Gastroesophageal sphincter (tissue), 3 donors: Measurements from ENCODE around the gene PLCB1.

Experiments used
- CTCF ChIP-seq, 4 experiments: fragments of 200-600 bp in 2 of 4; fragments of 450-650 bp in 2 of 4; sonication (generic) in 1 of 4; IDR thresholded peaks; one replicate each; pipeline ENCODE4 v1.5.1; 2017 to 2019; ENCODE audit warnings: antibody characterized with exemption in 4 of 4, mild to moderate bottlenecking in 2 of 4, moderate library complexity in 2 of 4
- EP300 ChIP-seq: sonication (generic); formaldehyde crosslinking; IDR thresholded peaks from one replicate; pipeline ENCODE4 v1.6.1; 2017; ENCODE audit warnings: antibody characterized with exemption, mild to moderate bottlenecking
- POLR2A ChIP-seq, 2 donors: fragments of 450-650 bp; IDR thresholded peaks; one replicate each; pipeline ENCODE4 v1.6.1; 2017; ENCODE audit warnings: antibody characterized with exemption in 2 of 2, mild to moderate bottlenecking in 2 of 2, moderate library complexity in 1 of 2
- POLR2AphosphoS5 ChIP-seq: sonication (generic); formaldehyde crosslinking; IDR thresholded peaks from one replicate; pipeline ENCODE4 v1.6.1; 2017; ENCODE audit warnings: antibody characterized with exemption

GRCh38 chr20:8388141-8388540 is 256.1 kb downstream of the PLCB1 start:
- TF ChIP-seq POLR2AphosphoS5 = no peak
- TF ChIP-seq CTCF (IDR thresholded peaks at IDR 0.05) = no peak
- TF ChIP-seq POLR2A (IDR thresholded peaks at IDR 0.05) = no peak
- TF ChIP-seq EP300 = no peak
